MCF 10A (cell line): ENCODE results near the gene CBFA2T3. TPM values are rescaled to one million over a fixed set of nuclear protein-coding genes. Genes with fewer than 3 reads are reported as not detected.

Experiments used
- BruUV-seq: library from RNA; stranded (reverse); fragments of 400-500 nt; replicated peaks from 2 replicates; lab custom pipeline; 2021; lab: Mats Ljungman, UMichigan
- CTCF ChIA-PET: fragments of 300-600 bp; sonication (Branson Sonifier 250); formaldehyde crosslinking; extraction: SDS; loops from one replicate; lab custom pipeline; 2021; ENCODE audit warnings: antibody characterized with exemption, inconsistent platforms; lab: Yijun Ruan, JAX
- POLR2A ChIA-PET: fragments of 300-600, 350-650 bp; sonication (Branson Sonifier 250); formaldehyde crosslinking; extraction: SDS; loops from one replicate; lab custom pipeline; 2020; ENCODE audit warnings: antibody characterized with exemption, inconsistent platforms; lab: Yijun Ruan, JAX
- DNase-seq: peaks from one replicate; pipeline ENCODE4 v3.0.0-alpha.2; 2018; ENCODE audit not compliant: unreplicated experiment
- H3K27ac Mint-ChIP-seq: one replicate; pipeline ENCODE4 v1.8.0; 2022; ENCODE audit warnings: mild to moderate bottlenecking, low read depth, mixed read lengths; ENCODE audit not compliant: unreplicated experiment
- H3K27me3 Mint-ChIP-seq: one replicate; pipeline ENCODE4 v1.8.0; 2022; ENCODE audit warnings: mixed read lengths; ENCODE audit not compliant: insufficient read depth, unreplicated experiment
- H3K36me3 Mint-ChIP-seq: one replicate; pipeline ENCODE4 v1.8.0; 2022; ENCODE audit warnings: mild to moderate bottlenecking, moderate library complexity, mixed read lengths; ENCODE audit not compliant: insufficient read depth, unreplicated experiment
- H3K4me1 Mint-ChIP-seq: one replicate; pipeline ENCODE4 v1.8.0; 2022; ENCODE audit warnings: mixed read lengths; ENCODE audit not compliant: insufficient read depth, unreplicated experiment
- H3K4me3 Mint-ChIP-seq: one replicate; pipeline ENCODE4 v1.8.0; 2022; ENCODE audit warnings: mild to moderate bottlenecking, moderate library complexity, mixed read lengths; ENCODE audit not compliant: unreplicated experiment
- H3K9me3 Mint-ChIP-seq: one replicate; pipeline ENCODE4 v1.8.0; 2022; ENCODE audit warnings: mixed read lengths; ENCODE audit not compliant: unreplicated experiment
- intact Hi-C: fragments of 100-400 bp; cut with micrococcal nuclease; formaldehyde crosslinking; loops from 2 replicates; pipeline ENCODE4 v1.14.1; 2022
- total RNA-seq: library from RNA; stranded (reverse); gene quantifications from 2 replicates; pipeline ENCODE4 v1.2.3, GENCODE V29; 2022
- TF ChIP-seq, protein P1 (sequence below): fragments of 200-600 bp; IDR thresholded peaks from one replicate; pipeline ENCODE4 v1.8.0; 2022; ENCODE audit warnings: antibody characterized with exemption, mild to moderate bottlenecking; ENCODE audit not compliant: unreplicated experiment

Gene CBFA2T3
- total RNA-seq, 1 experiment from 2014 or later = not detected

DNA sequence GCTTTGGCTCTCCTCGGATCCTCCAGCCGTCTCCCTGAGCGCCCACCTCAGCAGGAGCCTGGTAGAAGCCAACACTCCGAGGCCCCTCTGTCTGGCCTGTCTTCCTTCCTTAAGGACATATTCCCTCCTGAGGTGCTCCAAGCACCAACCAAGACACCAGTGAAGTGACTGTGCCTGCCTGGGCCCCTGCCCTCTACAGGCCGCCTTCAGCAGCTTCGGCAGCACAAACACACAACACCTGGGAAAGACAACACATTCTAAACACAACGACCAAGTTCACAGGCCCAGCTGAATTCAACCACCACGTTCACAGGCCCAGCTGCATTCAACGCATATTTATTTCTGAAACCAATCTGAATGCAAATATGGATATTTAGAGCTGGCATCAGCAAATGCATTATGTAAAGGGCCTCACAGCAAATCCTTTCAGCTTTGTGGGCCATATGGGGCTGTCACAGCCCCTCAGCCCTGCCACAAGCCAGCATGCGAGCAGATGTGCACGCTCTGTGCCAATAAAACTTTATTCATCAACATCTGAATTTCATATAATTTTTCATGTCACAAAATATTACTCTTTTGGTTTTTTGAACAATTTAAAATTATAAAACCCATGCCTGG is 132.5 kb downstream of the CBFA2T3 start:
- DNase-seq = no peak
- H3K4me1 Mint-ChIP-seq = no peaks in the 10 kb centered on the region

DNA sequence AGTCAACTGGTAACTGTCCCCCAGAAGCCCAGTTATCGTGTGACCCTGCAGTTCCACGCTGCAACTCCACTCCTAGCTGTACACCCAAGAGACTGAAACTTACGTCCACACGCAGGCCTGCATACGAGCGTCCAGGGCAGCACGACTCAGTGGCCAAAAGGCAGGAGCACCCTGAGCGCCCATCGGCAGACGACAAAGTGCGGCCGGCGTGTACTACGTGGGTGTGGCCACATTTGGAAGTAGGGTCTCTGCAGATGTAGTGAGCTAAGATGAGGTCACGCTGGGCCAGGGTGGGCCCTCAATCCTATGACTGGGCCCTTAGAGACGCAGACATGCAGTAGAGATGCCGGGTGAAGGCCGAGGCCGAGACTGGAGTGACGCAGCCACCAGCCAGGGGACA is 133.8 kb downstream of the CBFA2T3 start:
- Mint-ChIP-seq H3K4me1 (no peaks in the 10 kb centered on the region), H3K36me3 (peaks cover 13% of the 10 kb centered on the region)
- CTCF ChIA-PET = interaction anchor here (1.1 kb wide), 1 partner anchor 15 kb away, joined by 5 read pairs; no protein-coding TSS in a partner anchor

More for the DNA sequence above, 132.5 kb downstream of the CBFA2T3 start:
- BruUV-seq = no TSS peak
- Mint-ChIP-seq H3K36me3 (peaks cover 13% of the 10 kb centered on the region), H3K27me3 (no peaks in the 10 kb centered on the region), H3K9me3 (no peaks in the 10 kb centered on the region), H3K4me3 (no peak overlapping the region), H3K27ac (no peak overlapping the region)
- ChIA-PET CTCF (no interaction called here), POLR2A (no interaction called here)
- TF ChIP-seq, protein P1, sequence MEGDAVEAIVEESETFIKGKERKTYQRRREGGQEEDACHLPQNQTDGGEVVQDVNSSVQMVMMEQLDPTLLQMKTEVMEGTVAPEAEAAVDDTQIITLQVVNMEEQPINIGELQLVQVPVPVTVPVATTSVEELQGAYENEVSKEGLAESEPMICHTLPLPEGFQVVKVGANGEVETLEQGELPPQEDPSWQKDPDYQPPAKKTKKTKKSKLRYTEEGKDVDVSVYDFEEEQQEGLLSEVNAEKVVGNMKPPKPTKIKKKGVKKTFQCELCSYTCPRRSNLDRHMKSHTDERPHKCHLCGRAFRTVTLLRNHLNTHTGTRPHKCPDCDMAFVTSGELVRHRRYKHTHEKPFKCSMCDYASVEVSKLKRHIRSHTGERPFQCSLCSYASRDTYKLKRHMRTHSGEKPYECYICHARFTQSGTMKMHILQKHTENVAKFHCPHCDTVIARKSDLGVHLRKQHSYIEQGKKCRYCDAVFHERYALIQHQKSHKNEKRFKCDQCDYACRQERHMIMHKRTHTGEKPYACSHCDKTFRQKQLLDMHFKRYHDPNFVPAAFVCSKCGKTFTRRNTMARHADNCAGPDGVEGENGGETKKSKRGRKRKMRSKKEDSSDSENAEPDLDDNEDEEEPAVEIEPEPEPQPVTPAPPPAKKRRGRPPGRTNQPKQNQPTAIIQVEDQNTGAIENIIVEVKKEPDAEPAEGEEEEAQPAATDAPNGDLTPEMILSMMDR = no peak
- intact Hi-C loops = no loop called here

DNA sequence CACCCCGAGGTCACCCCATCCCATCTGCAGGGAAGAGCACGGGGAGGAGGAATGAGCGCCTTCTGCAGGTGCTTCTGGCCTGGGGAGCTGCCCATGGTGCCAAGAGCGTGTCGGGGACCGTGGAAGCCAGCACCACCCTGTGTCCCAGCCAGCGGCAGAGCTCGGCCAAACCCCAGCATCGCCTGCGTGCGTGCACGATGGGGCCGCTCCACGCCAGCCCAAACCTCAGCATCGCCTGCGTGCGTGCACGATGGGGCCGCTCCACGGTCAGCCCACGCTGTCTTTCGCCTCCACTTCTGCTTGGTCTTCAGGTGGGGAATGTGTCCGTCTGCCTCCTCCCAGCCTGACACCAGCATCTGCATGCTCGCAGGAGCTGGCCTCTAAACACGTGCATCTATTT is 134.2 kb downstream of the CBFA2T3 start:
- no peak for DNase-seq
- BruUV-seq = no TSS peak
- POLR2A ChIA-PET = interaction anchor here (0.6 kb wide), 1 partner anchor 320 kb away, joined by 3 read pairs; no protein-coding TSS in a partner anchor

More for the DNA sequence above, 133.8 kb downstream of the CBFA2T3 start:
- no peaks in the 10 kb centered on the region for H3K9me3 Mint-ChIP-seq
- H3K27me3 Mint-ChIP-seq = no peaks in the 10 kb centered on the region
- no peak for DNase-seq
- BruUV-seq = no TSS peak
- no peak overlapping the region for H3K27ac Mint-ChIP-seq
- no peak overlapping the region for H3K4me3 Mint-ChIP-seq
- intact Hi-C loops = no loop called here
- POLR2A ChIA-PET = no interaction called here
- TF ChIP-seq, protein P1 = no peak

DNA sequence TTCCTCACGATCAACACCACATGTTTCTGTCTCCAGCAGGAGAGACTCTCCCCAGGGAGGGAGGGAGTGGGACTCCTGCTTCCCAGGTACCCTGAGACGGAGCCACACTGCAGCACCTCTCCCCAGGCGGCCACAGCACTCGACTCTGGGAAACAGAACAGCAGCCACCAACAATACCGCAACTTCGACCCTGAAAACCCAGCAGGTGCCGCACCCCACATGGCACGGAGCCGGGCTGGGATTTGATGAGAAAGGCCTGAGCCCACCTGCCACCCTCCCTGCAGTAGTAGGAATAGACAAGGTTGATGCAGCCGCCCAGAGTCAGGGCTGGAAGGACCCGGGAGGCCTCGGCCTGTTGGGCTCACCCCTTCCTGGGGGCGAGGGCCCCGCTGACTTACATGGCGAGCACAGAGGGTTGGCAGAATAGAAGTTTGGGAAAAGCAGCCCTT is 134.7 kb downstream of the CBFA2T3 start:
- no TSS peak for BruUV-seq
- Mint-ChIP-seq H3K4me1 (no peaks in the 10 kb centered on the region), H3K36me3 (peaks cover 13% of the 10 kb centered on the region), H3K27me3 (no peaks in the 10 kb centered on the region), H3K9me3 (no peaks in the 10 kb centered on the region), H3K27ac (no peak overlapping the region), H3K4me3 (no peak overlapping the region)
- TF ChIP-seq, protein P1 = no peak
- POLR2A ChIA-PET = interaction anchor here (0.6 kb wide), 1 partner anchor 320 kb away, joined by 3 read pairs; no protein-coding TSS in a partner anchor
- no peak for DNase-seq
- CTCF ChIA-PET = no interaction called here
- intact Hi-C loops = no loop called here

More for the DNA sequence above, 134.2 kb downstream of the CBFA2T3 start:
- CTCF ChIA-PET = interaction anchor here (1.1 kb wide), 1 partner anchor 16 kb away, joined by 5 read pairs; no protein-coding TSS in a partner anchor
- TF ChIP-seq, protein P1 = no peak
- H3K4me1 Mint-ChIP-seq = no peaks in the 10 kb centered on the region
- H3K4me3 Mint-ChIP-seq = no peak overlapping the region
- no peaks in the 10 kb centered on the region for H3K9me3 Mint-ChIP-seq
- H3K27ac Mint-ChIP-seq = no peak overlapping the region
- intact Hi-C loops = no loop called here
- peaks cover 13% of the 10 kb centered on the region for H3K36me3 Mint-ChIP-seq
- H3K27me3 Mint-ChIP-seq = no peaks in the 10 kb centered on the region
